ENCODE results near the gene CHRM5. TPM values are rescaled to one million over a fixed set of nuclear protein-coding genes. Genes with fewer than 3 reads are reported as not detected.

Gene CHRM5
- total RNA-seq, 1 experiment from 2014 or later = not detected

DNA sequence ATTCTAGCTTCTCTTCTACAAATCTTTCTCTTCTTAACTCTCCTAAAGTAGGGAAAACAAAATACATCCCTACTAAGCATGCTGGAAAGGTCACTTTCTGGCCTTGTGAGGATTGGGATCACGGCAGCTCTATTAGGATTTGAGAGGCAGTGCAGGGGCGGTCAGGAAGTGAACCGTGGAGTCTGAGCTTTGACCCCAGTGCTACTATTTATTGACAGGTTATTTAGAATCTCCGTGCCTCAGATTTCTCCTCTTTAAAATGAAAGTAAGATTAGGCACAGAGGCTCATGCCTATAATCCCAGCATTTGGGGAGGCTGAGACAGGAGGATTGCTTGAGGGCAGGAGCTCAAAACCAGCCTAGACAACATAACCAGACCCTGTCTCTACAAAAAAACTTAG lies 42.0 kb upstream of the CHRM5 start:
- TF ChIP-seq, protein P1, sequence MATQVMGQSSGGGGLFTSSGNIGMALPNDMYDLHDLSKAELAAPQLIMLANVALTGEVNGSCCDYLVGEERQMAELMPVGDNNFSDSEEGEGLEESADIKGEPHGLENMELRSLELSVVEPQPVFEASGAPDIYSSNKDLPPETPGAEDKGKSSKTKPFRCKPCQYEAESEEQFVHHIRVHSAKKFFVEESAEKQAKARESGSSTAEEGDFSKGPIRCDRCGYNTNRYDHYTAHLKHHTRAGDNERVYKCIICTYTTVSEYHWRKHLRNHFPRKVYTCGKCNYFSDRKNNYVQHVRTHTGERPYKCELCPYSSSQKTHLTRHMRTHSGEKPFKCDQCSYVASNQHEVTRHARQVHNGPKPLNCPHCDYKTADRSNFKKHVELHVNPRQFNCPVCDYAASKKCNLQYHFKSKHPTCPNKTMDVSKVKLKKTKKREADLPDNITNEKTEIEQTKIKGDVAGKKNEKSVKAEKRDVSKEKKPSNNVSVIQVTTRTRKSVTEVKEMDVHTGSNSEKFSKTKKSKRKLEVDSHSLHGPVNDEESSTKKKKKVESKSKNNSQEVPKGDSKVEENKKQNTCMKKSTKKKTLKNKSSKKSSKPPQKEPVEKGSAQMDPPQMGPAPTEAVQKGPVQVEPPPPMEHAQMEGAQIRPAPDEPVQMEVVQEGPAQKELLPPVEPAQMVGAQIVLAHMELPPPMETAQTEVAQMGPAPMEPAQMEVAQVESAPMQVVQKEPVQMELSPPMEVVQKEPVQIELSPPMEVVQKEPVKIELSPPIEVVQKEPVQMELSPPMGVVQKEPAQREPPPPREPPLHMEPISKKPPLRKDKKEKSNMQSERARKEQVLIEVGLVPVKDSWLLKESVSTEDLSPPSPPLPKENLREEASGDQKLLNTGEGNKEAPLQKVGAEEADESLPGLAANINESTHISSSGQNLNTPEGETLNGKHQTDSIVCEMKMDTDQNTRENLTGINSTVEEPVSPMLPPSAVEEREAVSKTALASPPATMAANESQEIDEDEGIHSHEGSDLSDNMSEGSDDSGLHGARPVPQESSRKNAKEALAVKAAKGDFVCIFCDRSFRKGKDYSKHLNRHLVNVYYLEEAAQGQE (IDR thresholded peaks at IDR 0.05; ENCODE audit: insufficient read depth in 1 of 2, low read depth in 2 of 2, low read length in 1 of 2) = no peak
- TF ChIP-seq, protein P2, sequence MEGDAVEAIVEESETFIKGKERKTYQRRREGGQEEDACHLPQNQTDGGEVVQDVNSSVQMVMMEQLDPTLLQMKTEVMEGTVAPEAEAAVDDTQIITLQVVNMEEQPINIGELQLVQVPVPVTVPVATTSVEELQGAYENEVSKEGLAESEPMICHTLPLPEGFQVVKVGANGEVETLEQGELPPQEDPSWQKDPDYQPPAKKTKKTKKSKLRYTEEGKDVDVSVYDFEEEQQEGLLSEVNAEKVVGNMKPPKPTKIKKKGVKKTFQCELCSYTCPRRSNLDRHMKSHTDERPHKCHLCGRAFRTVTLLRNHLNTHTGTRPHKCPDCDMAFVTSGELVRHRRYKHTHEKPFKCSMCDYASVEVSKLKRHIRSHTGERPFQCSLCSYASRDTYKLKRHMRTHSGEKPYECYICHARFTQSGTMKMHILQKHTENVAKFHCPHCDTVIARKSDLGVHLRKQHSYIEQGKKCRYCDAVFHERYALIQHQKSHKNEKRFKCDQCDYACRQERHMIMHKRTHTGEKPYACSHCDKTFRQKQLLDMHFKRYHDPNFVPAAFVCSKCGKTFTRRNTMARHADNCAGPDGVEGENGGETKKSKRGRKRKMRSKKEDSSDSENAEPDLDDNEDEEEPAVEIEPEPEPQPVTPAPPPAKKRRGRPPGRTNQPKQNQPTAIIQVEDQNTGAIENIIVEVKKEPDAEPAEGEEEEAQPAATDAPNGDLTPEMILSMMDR (IDR thresholded peaks at IDR 0.05) = no peak
- no peak for TF ChIP-seq TCF7L2 (IDR thresholded peaks at IDR 0.05; ENCODE audit: low read depth, low read length)
- no peak for TF ChIP-seq SIN3A (IDR thresholded peaks at IDR 0.05; ENCODE audit: borderline replicate concordance, insufficient read depth, low read depth, low read length)
- no peak for TF ChIP-seq POLR2AphosphoS5 (IDR thresholded peaks at IDR 0.05; ENCODE audit: low read depth, low read length)

GRCh38 chr15:33932734-33933133 lies 35.6 kb upstream of the CHRM5 start:
- no TSS peak for BruUV-seq (replicated peaks)
- ChIA-PET POLR2A (no interaction called here), CTCF (no interaction called here)
- DNase-seq (ENCODE audit: low read depth, low spot score) (no peak), ATAC-seq (no peak)
- intact Hi-C loops (cut with micrococcal nuclease; ENCODE audit: unreplicated experiment) (no loop called here), in situ Hi-C loops (cut with HindIII; ENCODE audit: low pct_unique_long_range_greater_than_20kb, low sequenced_read_pairs) (no loop called here)
- TF ChIP-seq SIN3A (IDR thresholded peaks at IDR 0.05; ENCODE audit: borderline replicate concordance, insufficient read depth, low read depth, low read length) = no peak
- H3K36me3 ChIP-seq (ENCODE audit: control insufficient read depth, insufficient read depth, low read length) = no peaks in the 10 kb centered on the region
- no peak overlapping the region for H3K4me3 ChIP-seq (ENCODE audit: low read depth in 2 of 2, low read length in 2 of 2)
- H3K27me3 ChIP-seq (ENCODE audit: control insufficient read depth, insufficient read depth, low read length) = no peaks in the 10 kb centered on the region
- H3K4me1 ChIP-seq (ENCODE audit: control insufficient read depth, insufficient read depth, low read length) = no peaks in the 10 kb centered on the region
- no peaks in the 10 kb centered on the region for H3K9me3 ChIP-seq (ENCODE audit: control insufficient read depth, insufficient read depth, low read depth, low read length)
- no peak overlapping the region for H3K27ac ChIP-seq (ENCODE audit: low read length)

More for the DNA sequence above, 42.0 kb upstream of the CHRM5 start:
- DNase-seq (ENCODE audit: low read depth, low spot score) = no peak
- ATAC-seq = no peak
- no peaks in the 10 kb centered on the region for H3K27me3 ChIP-seq (ENCODE audit: control insufficient read depth, insufficient read depth, low read length)
- no peak overlapping the region for H3K27ac ChIP-seq (ENCODE audit: low read length)
- intact Hi-C loops (cut with micrococcal nuclease; ENCODE audit: unreplicated experiment) (no loop called here), in situ Hi-C loops (cut with HindIII; ENCODE audit: low pct_unique_long_range_greater_than_20kb, low sequenced_read_pairs) (no loop called here)
- no peak overlapping the region for H3K4me3 ChIP-seq (ENCODE audit: low read depth in 2 of 2, low read length in 2 of 2)
- H3K4me1 ChIP-seq (ENCODE audit: control insufficient read depth, insufficient read depth, low read length) = no peaks in the 10 kb centered on the region
- ChIA-PET CTCF (interaction anchor here (0.5 kb wide), 1 partner anchor 411 kb away, joined by 3 read pairs; no protein-coding TSS in a partner anchor), POLR2A (no interaction called here)
- H3K36me3 ChIP-seq (ENCODE audit: control insufficient read depth, insufficient read depth, low read length) = no peaks in the 10 kb centered on the region
- BruUV-seq (replicated peaks) = no TSS peak
- H3K9me3 ChIP-seq (ENCODE audit: control insufficient read depth, insufficient read depth, low read depth, low read length) = no peaks in the 10 kb centered on the region

- ATAC-seq = no peak
- BruUV-seq (replicated peaks) = no TSS peak
- no peaks in the 10 kb centered on the region for H3K27me3 ChIP-seq (ENCODE audit: control insufficient read depth, insufficient read depth, low read length)
- no peaks in the 10 kb centered on the region for H3K36me3 ChIP-seq (ENCODE audit: control insufficient read depth, insufficient read depth, low read length)
- ChIA-PET POLR2A (no interaction called here), CTCF (no interaction called here)
- no peaks in the 10 kb centered on the region for H3K9me3 ChIP-seq (ENCODE audit: control insufficient read depth, insufficient read depth, low read depth, low read length)
- no peak for DNase-seq (ENCODE audit: low read depth, low spot score)
- H3K27ac ChIP-seq (ENCODE audit: low read length) = no peak overlapping the region
- no peaks in the 10 kb centered on the region for H3K4me1 ChIP-seq (ENCODE audit: control insufficient read depth, insufficient read depth, low read length)
- in situ Hi-C loops (cut with HindIII; ENCODE audit: low pct_unique_long_range_greater_than_20kb, low sequenced_read_pairs) (no loop called here), intact Hi-C loops (cut with micrococcal nuclease; ENCODE audit: unreplicated experiment) (no loop called here)
- no peak overlapping the region for H3K4me3 ChIP-seq (ENCODE audit: low read depth in 2 of 2, low read length in 2 of 2)
- TF ChIP-seq TCF7L2 (IDR thresholded peaks at IDR 0.05; ENCODE audit: low read depth, low read length) (no peak), SIN3A (IDR thresholded peaks at IDR 0.05; ENCODE audit: borderline replicate concordance, insufficient read depth, low read depth, low read length) (no peak), POLR2AphosphoS5 (IDR thresholded peaks at IDR 0.05; ENCODE audit: low read depth, low read length) (no peak)
These were observed 33.9 kb upstream of the CHRM5 start for GRCh38 chr15:33934396-33934795.
